Lung (tissue), 12 donors: ENCODE data around the gene RCBTB2. TPM values are rescaled to one million over a fixed set of nuclear protein-coding genes. Genes with fewer than 3 reads are reported as not detected.

Experiments used
- ATAC-seq: fragments of 200-7000 bp; cut with Tn5 transposase; one replicate; pipeline ENCODE4 v1.9.1; 2020; ENCODE audit warnings: moderate number of reproducible peaks; ENCODE audit not compliant: insufficient read depth, low FRiP score
- DNase-seq, 3 donors: peaks; one replicate each; pipeline ENCODE4 v3.0.0-alpha.2; 2013 to 2017
- H3K27ac ChIP-seq, 2 donors: one replicate each; pipeline ENCODE4 v1.5.1; 2013; ENCODE audit warnings: mild to moderate bottlenecking in 2 of 2, moderate library complexity in 2 of 2, control low read depth in 1 of 2, inconsistent platforms in 1 of 2, low read depth in 1 of 2, low read length in 1 of 2
- H3K27me3 ChIP-seq, 3 donors: one replicate each; pipeline ENCODE4 v1.5.1; 2013; ENCODE audit warnings: low read length in 2 of 3; ENCODE audit not compliant: control insufficient read depth in 3 of 3, insufficient read depth in 3 of 3
- H3K36me3 ChIP-seq, 4 donors: one replicate each; pipeline ENCODE4 v1.5.1; 2013; ENCODE audit warnings: low read length in 4 of 4, mild to moderate bottlenecking in 1 of 4, moderate library complexity in 1 of 4; ENCODE audit not compliant: control insufficient read depth in 4 of 4, insufficient read depth in 4 of 4
- H3K4me1 ChIP-seq, 5 donors: one replicate each; pipeline ENCODE4 v1.5.1; 2013; ENCODE audit warnings: low read length in 5 of 5, mild to moderate bottlenecking in 2 of 5, moderate library complexity in 1 of 5; ENCODE audit not compliant: control insufficient read depth in 5 of 5, insufficient read depth in 5 of 5
- H3K4me3 ChIP-seq: one replicate; pipeline ENCODE4 v1.5.1; 2013; ENCODE audit warnings: mild to moderate bottlenecking, control low read depth, moderate library complexity
- H3K9ac ChIP-seq, 2 donors: one replicate each; pipeline ENCODE4 v1.5.1; 2013; ENCODE audit warnings: low read length in 2 of 2, control low read depth in 1 of 2; ENCODE audit not compliant: insufficient read depth in 1 of 2
- H3K9me3 ChIP-seq, 4 donors: one replicate each; pipeline ENCODE4 v1.5.1; 2013; ENCODE audit warnings: low read length in 3 of 4, mild to moderate bottlenecking in 1 of 4, moderate library complexity in 1 of 4; ENCODE audit not compliant: control insufficient read depth in 4 of 4, insufficient read depth in 3 of 4
- WGBS, 2 donors: extraction: QIAGEN DNeasy Blood & Tissue Kit; methylation state at CpG; one replicate each; pipeline ENCODE4 v1.1.7; 2013; 5-methylcytosine and 5-hydroxymethylcytosine counted together
- polyA plus RNA-seq, 2 donors: library from polyadenylated mRNA; stranded (reverse); fragments of 200-250 nt; gene quantifications; one replicate each; pipeline ENCODE4 v1.2.1, GENCODE V29; 2013
- total RNA-seq, 2 donors: library from RNA; depleted of rRNA in 1 of 2; stranded (reverse); fragments of >200 nt in 1 of 2; gene quantifications; one replicate each; pipeline ENCODE4 v1.2.1, GENCODE V29; 2014 to 2021
- TF ChIP-seq, protein P1 (sequence below): IDR thresholded peaks from 2 replicates; pipeline ENCODE4 v1.5.1; 2012; ENCODE audit warnings: mild to moderate bottlenecking; ENCODE audit errors: control extremely low read depth, extremely low read depth
- donor health status: control.
- donor health status: control.
- donor health status: Bipolar disorder and iron deficiency.
- donor health status: healthy.
- donor health status: DM: yes; HTN: yes; CAD: no.

Gene RCBTB2
- total and polyA plus RNA-seq, 4 donors: 8.5 to 18.4 (median 12.1) TPM

DNA sequence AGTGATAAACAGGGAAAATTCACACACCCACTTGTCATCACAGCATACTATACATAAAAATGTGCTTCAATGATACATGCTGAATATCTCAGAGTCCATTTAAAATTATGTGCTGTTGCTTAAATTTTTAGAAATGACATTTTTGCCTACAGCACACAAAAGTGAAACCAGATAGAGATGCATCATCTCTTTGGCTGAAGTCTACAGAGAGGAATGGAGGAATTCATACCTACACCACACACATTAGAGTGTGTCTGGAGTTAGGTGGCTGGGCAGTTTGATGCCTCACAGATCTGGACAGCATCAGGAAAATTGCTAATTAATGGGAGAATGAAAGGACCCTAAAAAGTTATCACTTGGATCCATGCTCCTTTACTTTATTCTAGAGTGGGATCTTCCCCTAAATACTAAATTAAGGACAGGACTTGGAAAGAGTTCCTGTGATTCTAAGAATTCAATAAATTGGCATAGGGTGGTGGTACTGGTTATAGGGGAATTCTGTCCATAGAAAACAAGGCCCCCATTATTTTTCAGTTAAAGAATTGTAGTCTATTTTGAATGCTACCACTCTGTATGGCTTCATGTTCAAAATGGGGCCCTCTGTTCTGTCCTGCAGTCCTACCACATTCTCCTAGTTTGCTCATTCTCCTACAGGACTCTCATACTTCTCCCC is 41.3 kb downstream of the RCBTB2 start:
- Histone ChIP-seq H3K36me3 (peaks cover 0 to 17% (median 8%) of the 10 kb centered on the region in 4 donors), H3K27ac (peak overlapping the region; percentile 38 to 77), H3K9me3 (peaks cover 0 to 2% (median 0%) of the 10 kb centered on the region in 4 donors), H3K27me3 (no peaks in the 10 kb centered on the region), H3K4me1 (peaks cover 0 to 10% (median 2%) of the 10 kb centered on the region in 5 donors), H3K4me3 (no peak overlapping the region), H3K9ac (no peak overlapping the region)
- TF ChIP-seq, protein P1, sequence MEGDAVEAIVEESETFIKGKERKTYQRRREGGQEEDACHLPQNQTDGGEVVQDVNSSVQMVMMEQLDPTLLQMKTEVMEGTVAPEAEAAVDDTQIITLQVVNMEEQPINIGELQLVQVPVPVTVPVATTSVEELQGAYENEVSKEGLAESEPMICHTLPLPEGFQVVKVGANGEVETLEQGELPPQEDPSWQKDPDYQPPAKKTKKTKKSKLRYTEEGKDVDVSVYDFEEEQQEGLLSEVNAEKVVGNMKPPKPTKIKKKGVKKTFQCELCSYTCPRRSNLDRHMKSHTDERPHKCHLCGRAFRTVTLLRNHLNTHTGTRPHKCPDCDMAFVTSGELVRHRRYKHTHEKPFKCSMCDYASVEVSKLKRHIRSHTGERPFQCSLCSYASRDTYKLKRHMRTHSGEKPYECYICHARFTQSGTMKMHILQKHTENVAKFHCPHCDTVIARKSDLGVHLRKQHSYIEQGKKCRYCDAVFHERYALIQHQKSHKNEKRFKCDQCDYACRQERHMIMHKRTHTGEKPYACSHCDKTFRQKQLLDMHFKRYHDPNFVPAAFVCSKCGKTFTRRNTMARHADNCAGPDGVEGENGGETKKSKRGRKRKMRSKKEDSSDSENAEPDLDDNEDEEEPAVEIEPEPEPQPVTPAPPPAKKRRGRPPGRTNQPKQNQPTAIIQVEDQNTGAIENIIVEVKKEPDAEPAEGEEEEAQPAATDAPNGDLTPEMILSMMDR: no peak
- ATAC-seq (no peak), DNase-seq (no peak)

DNA sequence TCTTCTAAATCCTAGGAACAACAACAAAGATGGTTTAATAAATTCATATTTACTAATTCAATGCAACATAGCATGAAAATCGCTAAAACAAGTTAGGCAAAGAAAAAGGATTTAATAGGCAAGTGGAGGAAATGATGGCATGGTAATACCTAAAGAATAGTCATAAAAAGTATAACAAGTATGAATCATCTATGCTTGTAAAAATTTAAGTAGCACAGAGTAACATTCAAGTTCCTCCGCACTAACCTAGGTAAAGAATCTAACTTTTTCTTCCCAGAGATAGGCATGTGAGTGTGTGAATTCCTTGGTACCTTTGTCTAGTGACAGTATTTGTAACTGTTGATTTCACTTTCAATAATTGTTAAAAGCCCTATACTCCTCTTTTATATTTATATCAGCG is 42.6 kb downstream of the RCBTB2 start:
- DNase-seq (no peak), ATAC-seq (no peak)
- Histone ChIP-seq H3K4me3 (no peak overlapping the region), H3K27me3 (no peaks in the 10 kb centered on the region), H3K27ac (no peak overlapping the region), H3K4me1 (peaks cover 0 to 10% (median 2%) of the 10 kb centered on the region in 5 donors), H3K9ac (no peak overlapping the region), H3K9me3 (peaks cover 0 to 2% (median 0%) of the 10 kb centered on the region in 4 donors), H3K36me3 (peaks cover 0 to 17% (median 8%) of the 10 kb centered on the region in 4 donors)
- 97 to 99% methylated on average over 3 of the region's 3 CpGs for WGBS, 2 donors
- TF ChIP-seq, protein P1: no peak

- Histone ChIP-seq H3K27ac (no peak overlapping the region), H3K4me1 (peaks cover 0 to 10% (median 2%) of the 10 kb centered on the region in 5 donors), H3K36me3 (peaks cover 0 to 17% (median 8%) of the 10 kb centered on the region in 4 donors), H3K4me3 (no peak overlapping the region), H3K9ac (no peak overlapping the region), H3K27me3 (no peaks in the 10 kb centered on the region), H3K9me3 (peaks cover 0 to 2% (median 0%) of the 10 kb centered on the region in 4 donors)
- DNase-seq (no peak), ATAC-seq (no peak)
- TF ChIP-seq, protein P1: no peak
These were observed 43.2 kb downstream of the RCBTB2 start for GRCh38 chr13:48489666-48490065.

DNA sequence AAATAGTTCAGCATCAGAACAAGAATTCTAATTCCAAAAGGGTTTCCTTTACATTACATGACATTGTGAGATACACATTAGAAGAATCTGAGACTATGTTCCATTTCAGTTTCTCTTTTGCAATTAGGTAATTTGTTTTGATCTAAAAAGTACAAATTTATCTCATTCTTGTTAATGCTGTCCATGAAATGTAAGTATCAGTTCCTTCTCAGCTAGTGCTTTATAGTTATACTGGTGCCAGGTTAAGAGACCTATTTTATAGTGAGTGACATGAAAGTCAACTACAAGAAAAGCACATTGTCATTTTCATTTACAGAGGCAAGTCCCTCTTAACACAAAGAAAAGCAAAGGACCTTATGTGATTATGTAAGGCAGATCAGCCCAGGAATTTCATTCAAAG is 43.9 kb downstream of the RCBTB2 start:
- Histone ChIP-seq H3K9me3 (peaks cover 0 to 2% (median 0%) of the 10 kb centered on the region in 4 donors), H3K36me3 (peaks cover 0 to 15% (median 7%) of the 10 kb centered on the region in 4 donors), H3K9ac (no peak overlapping the region), H3K27ac (no peak overlapping the region), H3K4me1 (peaks cover 0 to 9% (median under 1%) of the 10 kb centered on the region in 5 donors), H3K4me3 (no peak overlapping the region), H3K27me3 (no peaks in the 10 kb centered on the region)
- TF ChIP-seq, protein P1: no peak
- DNase-seq (no peak), ATAC-seq (no peak)
